NT2/D1 (cell line): Measurements from ENCODE around the gene CERS2.
A peak's percentile ranks its signal among the peaks of the same experiment; 100 is the strongest.

Experiments
- DNase-seq: peaks from one replicate; pipeline ENCODE4 v3.0.0-alpha.2; 2011; ENCODE audit warnings: low read depth, low spot score
- H3K27me3 ChIP-seq: 2 replicates; pipeline ENCODE4 v1.6.0; 2011; ENCODE audit warnings: mild to moderate bottlenecking; ENCODE audit not compliant: insufficient read length, insufficient read depth
- H3K36me3 ChIP-seq: 2 replicates; pipeline ENCODE4 v1.6.1; 2011; ENCODE audit warnings: mild to moderate bottlenecking, low read length, mixed read lengths; ENCODE audit not compliant: insufficient read depth, insufficient read length
- H3K4me1 ChIP-seq: 2 replicates; pipeline ENCODE4 v1.5.1; 2011; ENCODE audit not compliant: insufficient read depth, insufficient read length
- H3K4me3 ChIP-seq: 2 replicates; pipeline ENCODE4 v1.5.1; 2011; ENCODE audit warnings: low read depth; ENCODE audit not compliant: insufficient read length
- H3K9ac ChIP-seq: 2 replicates; pipeline ENCODE4 v1.6.0; 2011; ENCODE audit warnings: low read depth; ENCODE audit not compliant: insufficient read length
- H3K9me3 ChIP-seq: 2 replicates; pipeline ENCODE4 v1.5.1; 2011; ENCODE audit warnings: mild to moderate bottlenecking, low read length; ENCODE audit not compliant: insufficient read depth
- SUZ12 ChIP-seq: IDR thresholded peaks from 2 replicates; pipeline ENCODE4 v1.6.1; 2011; ENCODE audit not compliant: insufficient read length, insufficient read depth; ENCODE audit errors: extremely low read depth
- YY1 ChIP-seq: IDR thresholded peaks from 2 replicates; pipeline ENCODE4 v1.6.1; 2011; ENCODE audit not compliant: insufficient read length, insufficient read depth
- ZNF274 ChIP-seq: IDR thresholded peaks from 2 replicates; pipeline ENCODE4 v1.6.1; 2011; ENCODE audit warnings: mild to moderate bottlenecking, low read depth, low read length

The CERS2 gene

DNA sequence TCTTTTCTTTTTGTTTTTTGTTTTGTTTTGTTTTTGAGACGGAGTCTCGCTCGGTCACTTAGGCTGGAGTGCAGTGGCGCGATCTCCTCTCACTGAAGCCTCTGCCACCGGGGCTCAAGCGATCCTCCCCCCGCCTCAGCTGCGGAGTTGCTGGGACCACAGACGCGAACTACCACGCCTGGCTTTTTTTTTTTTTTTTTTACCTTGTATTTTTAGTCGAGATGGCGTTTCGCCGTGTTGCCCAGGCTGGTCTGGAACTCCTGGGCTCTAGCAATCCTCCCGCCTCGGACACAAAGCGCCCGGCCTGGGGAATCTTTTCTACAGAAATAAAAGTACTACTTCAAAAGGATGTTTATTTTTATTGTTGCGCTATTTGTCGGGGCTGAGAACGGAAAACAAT, 49.6 kb downstream of the CERS2 start:
- H3K9me3 ChIP-seq, result 0 out of 2 replicates have a peak, but pooled peaks cover under 1% of the 10 kb centered on the region
- no peak for TF ChIP-seq YY1
- TF ChIP-seq SUZ12, result no peak
- TF ChIP-seq ZNF274, result no peak
- H3K9ac ChIP-seq, result peak overlapping the region; percentile 58
- peaks cover 3% of the 10 kb centered on the region for H3K4me1 ChIP-seq
- peak; percentile 40 for DNase-seq
- no peaks in the 10 kb centered on the region for H3K27me3 ChIP-seq
- H3K4me3 ChIP-seq, result peak overlapping the region; percentile 63
- peaks cover 25% of the 10 kb centered on the region for H3K36me3 ChIP-seq

DNA sequence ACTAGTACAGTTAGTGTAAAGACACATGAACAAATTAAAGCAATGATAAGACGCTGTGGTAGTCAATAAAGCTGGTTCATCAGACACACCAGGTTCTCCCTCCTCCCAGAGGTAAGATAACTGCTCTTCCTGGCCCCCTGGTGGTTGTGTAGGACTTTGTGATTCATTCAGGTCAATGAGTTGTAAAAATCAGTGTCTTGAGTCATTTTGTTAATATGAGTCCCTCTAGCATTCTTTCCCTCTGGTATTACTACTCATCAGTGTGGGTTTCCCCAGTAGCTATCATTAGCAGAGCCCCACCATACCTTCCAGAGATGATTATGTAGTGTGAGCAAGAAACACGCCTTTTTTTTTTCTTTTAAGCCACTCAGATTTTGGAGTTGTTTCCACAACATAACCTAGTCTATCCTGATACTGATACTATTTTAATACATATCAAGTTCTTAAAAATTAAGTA, 52.1 kb downstream of the CERS2 start:
- TF ChIP-seq SUZ12 (no peak), YY1 (no peak), ZNF274 (no peak)
- peaks cover 6% of the 10 kb centered on the region for H3K36me3 ChIP-seq
- H3K27me3 ChIP-seq, result no peaks in the 10 kb centered on the region
- peaks cover 3% of the 10 kb centered on the region for H3K4me1 ChIP-seq
- no peak overlapping the region for H3K9ac ChIP-seq
- DNase-seq, result peak; percentile 72
- no peaks in the 10 kb centered on the region for H3K9me3 ChIP-seq
- no peak overlapping the region for H3K4me3 ChIP-seq

DNA sequence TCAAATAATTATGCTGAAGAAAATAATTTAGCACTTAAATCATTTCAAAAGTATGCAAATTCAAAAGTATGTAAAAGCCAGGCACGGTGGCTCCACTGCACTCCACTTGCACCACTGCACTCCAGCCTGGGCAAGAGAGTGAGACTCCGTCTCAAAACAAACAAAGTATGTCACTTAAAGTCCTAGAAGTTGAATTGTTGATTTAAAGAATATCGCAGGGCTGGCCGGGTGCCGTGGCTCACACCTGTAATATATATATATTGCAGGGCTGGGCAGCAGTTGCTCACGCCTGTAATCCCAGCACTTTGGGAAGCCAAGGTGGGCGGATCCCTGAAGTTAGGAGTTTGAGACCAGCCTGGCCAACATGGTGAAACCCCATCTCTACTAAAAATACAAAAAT, 57.2 kb downstream of the CERS2 start:
- Histone ChIP-seq H3K36me3 (no peaks in the 10 kb centered on the region), H3K27me3 (no peaks in the 10 kb centered on the region)

More for the DNA sequence above, 57.2 kb downstream of the CERS2 start:
- TF ChIP-seq SUZ12 (no peak), ZNF274 (no peak), YY1 (no peak)
- no peak overlapping the region for H3K9ac ChIP-seq
- no peaks in the 10 kb centered on the region for H3K9me3 ChIP-seq
- no peak for DNase-seq
- peaks cover 3% of the 10 kb centered on the region for H3K4me1 ChIP-seq
- no peak overlapping the region for H3K4me3 ChIP-seq
